GM18517 (cell line): ENCODE results near the gene ZC3H7B.

Experiments
- ATAC-seq: cut with Tn5 transposase; IDR thresholded peaks from one replicate; pipeline ENCODE4 v1.9.1; 2021; ENCODE audit warnings: mild to moderate bottlenecking, moderate library complexity; ENCODE audit not compliant: unreplicated experiment

Gene ZC3H7B

GRCh38 chr22:41352058-41352457, 50.7 kb downstream of the ZC3H7B start:
- ATAC-seq, result no peak

GRCh38 chr22:41353862-41354575, 52.7 kb downstream of the ZC3H7B start:
- ATAC-seq, result no peak

DNA sequence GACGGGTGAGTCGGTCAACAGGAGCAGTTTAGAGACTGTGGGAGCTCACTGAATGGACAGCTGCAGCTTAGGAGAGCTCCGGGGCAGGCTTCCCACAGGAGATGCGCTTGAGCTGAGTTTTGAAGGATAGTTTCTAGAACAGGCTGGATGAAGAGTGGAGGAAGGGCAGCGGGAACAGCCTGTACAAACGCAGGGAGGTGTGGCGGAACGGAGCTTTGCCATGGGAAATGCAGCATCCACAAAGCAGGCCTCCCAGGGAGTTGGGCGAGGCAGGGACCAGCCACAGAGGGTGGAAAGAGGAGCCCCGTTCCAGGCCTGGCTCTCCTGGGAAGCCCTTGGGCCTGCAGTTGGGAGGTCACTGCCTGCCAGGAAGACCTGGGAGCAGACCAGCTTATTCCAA, 53.7 kb downstream of the ZC3H7B start:
- no peak for ATAC-seq

GRCh38 chr22:41355895-41356294, 54.6 kb downstream of the ZC3H7B start:
- no peak for ATAC-seq

- no peak for ATAC-seq
Observed at GRCh38 chr22:41356430-41357028, 55.2 kb downstream of the ZC3H7B start.

DNA sequence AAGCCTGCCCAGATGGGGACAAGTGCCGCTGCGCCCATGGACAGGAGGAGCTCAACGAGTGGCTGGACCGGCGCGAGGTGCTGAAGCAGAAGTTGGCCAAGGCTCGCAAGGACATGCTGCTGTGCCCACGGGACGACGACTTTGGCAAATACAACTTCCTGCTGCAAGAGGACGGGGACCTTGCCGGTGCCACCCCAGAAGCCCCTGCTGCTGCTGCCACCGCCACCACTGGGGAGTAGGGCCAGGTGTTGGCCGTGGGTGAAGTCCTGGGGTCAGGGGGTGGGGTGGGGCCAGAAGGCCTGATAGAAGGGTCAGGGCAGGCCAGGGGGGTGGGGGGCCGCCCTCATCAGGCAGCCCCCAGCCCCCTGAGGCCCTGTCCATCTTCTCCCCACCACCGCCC, 55.9 kb downstream of the ZC3H7B start:
- no peak for ATAC-seq

DNA sequence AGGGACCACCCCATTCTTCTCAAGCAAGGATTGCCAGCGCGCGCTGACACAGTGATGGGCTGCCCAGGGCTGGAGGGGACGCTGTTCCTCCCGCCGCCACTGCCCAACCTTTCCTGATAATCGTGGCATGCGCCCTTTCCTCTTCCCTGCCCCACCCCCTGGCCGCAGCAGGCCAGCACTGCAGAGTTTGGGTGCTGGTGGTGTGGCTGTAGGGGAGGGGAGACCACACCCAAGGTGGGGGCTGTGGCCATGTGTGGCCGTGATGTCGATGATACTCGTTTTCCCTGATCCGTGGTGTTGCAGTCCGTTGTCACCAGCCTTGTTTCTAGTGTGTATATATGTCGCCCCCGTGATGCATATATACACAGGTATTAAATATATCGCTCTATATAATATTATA, 57.6 kb downstream of the ZC3H7B start:
- ATAC-seq, result no peak

DNA sequence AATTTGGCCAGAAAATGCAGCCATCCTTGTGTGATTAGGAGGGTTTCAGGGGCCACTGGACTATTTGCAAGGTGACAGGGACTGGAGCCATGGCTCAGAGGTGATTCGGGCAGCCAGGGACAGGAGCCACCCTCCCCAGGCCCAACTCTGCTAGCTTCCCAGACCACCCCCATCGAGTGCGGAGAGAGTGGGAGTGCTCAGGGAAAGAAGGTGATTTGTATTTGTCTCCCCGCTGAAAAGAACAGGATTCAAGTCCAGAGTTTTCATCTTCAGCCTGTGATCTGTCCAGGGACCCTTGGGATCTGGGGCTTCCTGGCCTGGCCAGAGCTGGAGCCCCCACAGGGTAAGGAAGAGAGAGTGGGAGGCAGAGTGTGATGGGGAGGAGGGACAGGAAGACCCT, 58.1 kb downstream of the ZC3H7B start:
- ATAC-seq, result no peak

DNA sequence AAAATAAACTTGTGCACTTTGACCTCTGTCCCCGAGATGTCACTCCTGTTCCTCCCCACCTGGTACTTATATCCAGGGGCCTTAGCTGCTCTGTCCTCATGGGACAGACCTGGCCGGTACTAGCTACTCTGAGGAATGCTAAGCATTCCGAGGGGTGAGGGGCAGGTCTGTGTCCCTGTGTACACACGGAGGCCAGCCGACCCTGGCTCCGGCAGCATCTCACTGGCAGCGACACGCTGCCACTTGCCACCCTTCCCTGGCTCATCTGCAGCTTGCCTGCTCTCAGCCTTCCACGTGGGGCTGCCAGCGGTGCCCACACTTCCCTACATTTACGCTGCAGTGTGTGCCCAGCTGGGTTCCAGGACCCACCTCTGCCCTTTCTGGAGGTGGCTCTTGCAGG, 58.8 kb downstream of the ZC3H7B start:
- no peak for ATAC-seq

GRCh38 chr22:41361716-41362310, 60.5 kb downstream of the ZC3H7B start:
- no peak for ATAC-seq

- ATAC-seq, result no peak
Observed at GRCh38 chr22:41362615-41363014, 61.3 kb downstream of the ZC3H7B start.

DNA sequence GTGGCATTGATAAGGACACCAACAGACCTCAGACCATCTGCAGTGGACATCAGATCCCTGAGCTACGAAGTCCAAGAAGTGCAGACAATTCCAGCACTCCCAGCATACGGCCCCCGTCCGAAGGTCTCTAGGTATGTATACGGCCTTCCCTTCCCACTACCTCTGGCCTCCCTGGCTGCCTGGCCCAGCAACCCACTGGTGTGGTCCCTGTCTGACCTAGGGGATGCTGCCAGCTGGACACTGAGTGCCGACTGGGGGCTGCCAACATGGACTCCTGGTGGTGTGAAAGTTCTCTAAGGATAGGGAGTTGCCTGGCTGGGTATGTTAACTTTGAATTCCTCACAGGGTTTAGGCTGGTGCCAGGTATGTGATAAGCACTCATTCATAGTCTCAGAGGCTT, 62.9 kb downstream of the ZC3H7B start:
- ATAC-seq, result no peak

DNA sequence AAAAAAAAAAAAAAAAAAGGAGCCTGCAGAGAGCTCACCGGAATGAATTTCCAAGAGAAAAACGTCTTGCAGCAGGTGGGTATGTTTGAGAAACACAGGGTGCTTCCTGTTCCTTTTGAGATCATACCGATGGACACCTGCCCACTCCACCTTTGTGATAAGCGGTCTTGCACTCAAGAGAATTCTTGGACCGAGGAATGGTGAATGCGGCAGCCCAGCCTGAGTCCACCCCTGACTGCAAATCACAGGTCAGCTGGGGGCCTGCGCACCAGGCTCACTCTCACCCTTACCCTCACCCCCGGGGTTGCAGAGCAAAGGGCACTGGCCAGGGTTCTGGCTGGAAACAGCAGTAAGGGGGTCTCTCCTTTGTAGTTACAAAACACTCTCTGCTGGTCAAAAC, 63.6 kb downstream of the ZC3H7B start:
- ATAC-seq, result no peak

DNA sequence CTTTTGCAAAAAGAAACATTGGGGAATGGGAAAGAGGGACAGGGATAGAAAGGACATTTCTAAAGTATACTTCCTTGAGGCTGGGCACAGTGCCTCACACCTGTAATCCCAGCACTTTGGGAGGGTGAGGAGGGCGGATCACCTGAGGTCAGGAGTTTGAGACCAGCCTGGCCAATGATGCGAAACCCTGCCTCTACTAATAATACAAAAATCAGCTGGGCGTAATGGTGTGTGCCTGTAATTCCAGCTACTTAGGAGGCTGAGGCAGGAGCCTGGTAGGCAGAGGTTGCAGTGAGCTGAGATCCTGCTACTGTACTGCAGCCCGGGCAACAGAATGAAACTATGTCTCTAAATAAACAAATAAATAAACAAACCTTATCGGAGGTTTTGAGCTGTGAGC, 64.1 kb downstream of the ZC3H7B start:
- ATAC-seq, result no peak

- ATAC-seq, result no peak
Observed at GRCh38 chr22:41366323-41367029, 65.2 kb downstream of the ZC3H7B start.

DNA sequence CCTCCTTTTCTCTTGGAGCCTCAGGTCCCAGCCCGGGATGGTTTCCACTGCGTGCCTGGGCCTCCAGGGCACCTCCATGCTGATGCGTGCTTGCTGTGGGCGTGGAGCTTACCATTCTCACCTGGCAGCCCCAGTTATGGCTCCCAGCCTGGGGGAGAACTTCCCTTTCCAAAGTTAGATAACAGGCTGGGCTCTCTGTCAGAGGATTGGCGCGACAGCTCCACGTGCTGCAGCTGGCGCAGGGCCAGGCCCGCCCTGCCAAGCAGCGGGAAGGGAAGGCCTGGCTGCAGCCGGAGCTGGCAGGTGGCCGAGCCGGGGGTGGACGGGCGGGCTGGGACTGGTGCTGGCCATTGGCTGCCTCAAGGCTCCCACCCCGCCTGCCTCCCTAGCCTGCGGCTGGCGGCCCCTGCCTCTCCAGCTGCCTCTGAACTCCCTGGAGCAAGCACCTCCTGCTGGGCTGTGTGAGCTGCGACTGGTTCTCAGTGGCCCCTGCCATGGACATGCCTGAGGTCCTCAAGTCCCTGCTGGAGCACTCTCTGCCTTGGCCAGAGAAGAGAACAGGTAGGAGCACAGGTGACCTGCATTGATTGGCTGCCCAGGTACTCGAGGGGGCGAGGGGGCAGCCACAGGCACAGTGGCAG, 65.8 kb downstream of the ZC3H7B start:
- ATAC-seq, result no peak

- no peak for ATAC-seq
Observed at GRCh38 chr22:41367680-41368542, 66.6 kb downstream of the ZC3H7B start.

GRCh38 chr22:41368543-41369423, 67.5 kb downstream of the ZC3H7B start:
- ATAC-seq, result no peak

- no peak for ATAC-seq
Observed at GRCh38 chr22:41369424-41369745, 68.1 kb downstream of the ZC3H7B start.

- no peak for ATAC-seq
Observed at GRCh38 chr22:41369837-41370236, 68.5 kb downstream of the ZC3H7B start.
